Stimulated activated CD4-positive, alpha-beta T cell treated with anti-CD3 and anti-CD28 coated beads, Interleukin-1b, Interleukin-23, amount 100 ng/mL, for 1 hour (primary cell): ENCODE results near the gene SLC22A23.

Source experiments
- DNase-seq, 2 donors: peaks; one replicate each; pipeline ENCODE4 v3.0.0-alpha.2; 2020; ENCODE audit warnings: low read depth in 2 of 2

SLC22A23 gene

GRCh38 chr6:3473773-3474172 is 16.9 kb upstream of the SLC22A23 start:
- DNase-seq: no peak

GRCh38 chr6:3471711-3472110 is 14.9 kb upstream of the SLC22A23 start:
- DNase-seq: no peak

DNA sequence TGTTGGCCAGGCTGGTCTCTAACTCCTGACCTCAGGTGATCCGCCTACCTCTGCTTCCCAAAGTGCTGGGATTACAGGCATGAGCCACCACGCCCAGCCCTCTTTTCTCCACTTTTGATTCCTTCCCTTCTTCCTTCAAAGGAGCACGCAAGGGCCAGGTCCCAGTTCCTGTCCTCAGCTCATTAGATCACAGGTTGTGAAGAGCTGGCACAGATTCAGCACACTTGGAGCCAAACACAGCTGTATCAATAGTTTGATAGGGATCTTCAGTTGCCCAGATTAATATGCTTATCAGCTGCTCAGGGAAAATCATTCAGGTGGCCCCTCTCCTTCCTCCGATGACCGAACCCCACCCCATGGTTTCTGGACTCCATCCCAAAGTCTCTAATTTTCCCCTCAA is 14.4 kb upstream of the SLC22A23 start:
- no peak for DNase-seq

GRCh38 chr6:3468585-3468984 is 11.7 kb upstream of the SLC22A23 start:
- no peak for DNase-seq

DNA sequence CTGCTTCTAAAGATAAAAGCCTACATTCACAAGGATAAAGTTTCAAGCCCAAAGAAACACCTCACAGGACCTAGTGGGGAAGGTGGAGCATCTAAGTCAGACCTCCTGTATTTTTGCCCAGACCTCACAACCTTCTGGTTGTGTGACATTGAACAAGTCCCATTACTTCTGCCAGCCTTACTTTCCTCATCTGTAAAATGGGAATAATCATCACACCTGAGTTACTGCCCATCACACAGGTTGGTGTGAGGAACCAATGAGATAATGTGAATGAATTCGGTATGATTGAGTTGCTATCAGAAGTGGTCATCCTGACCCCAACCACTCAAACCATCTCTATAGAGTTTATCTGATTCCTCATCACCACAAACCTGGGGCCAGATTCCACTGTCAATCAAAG is 11.1 kb upstream of the SLC22A23 start:
- no peak for DNase-seq

DNA sequence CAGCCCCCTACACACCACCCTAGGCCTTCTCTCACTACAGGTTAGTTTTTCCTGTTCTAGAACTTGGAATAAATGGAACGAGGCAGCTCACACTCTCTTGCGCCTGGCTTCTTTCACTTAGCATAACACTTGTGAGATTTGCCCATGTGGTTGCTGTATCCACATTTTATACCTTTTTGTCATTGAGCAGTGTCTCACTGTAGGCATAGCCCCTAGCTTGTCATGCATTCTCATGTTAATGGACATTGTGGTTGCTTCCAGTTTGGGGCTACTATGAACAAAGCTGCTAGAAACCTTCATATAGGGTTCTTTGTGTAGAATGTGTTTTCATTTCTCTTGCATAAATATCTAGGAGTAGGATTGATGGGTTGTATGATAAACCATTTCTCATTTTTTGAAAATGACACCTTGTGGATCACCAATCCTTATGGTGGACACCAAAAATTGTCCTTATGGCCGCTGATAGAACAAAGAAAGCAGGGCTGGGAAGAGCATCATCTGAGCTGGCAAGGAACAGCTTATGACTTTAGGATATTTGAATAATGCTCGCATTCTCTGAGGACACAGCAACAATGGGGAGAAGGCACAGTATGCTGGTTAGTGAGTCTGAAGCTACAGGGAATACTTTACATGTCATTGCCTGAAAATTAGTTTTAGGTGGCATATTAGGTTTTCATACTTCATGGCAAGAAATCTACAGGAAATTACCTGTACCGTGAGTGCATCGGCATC is 9.8 kb upstream of the SLC22A23 start:
- no peak for DNase-seq

- DNase-seq: no peak
Observed at GRCh38 chr6:3460253-3460652, 3.4 kb upstream of the SLC22A23 start.

- DNase-seq: no peak
Observed at GRCh38 chr6:3458706-3459421, 2.0 kb upstream of the SLC22A23 start.

DNA sequence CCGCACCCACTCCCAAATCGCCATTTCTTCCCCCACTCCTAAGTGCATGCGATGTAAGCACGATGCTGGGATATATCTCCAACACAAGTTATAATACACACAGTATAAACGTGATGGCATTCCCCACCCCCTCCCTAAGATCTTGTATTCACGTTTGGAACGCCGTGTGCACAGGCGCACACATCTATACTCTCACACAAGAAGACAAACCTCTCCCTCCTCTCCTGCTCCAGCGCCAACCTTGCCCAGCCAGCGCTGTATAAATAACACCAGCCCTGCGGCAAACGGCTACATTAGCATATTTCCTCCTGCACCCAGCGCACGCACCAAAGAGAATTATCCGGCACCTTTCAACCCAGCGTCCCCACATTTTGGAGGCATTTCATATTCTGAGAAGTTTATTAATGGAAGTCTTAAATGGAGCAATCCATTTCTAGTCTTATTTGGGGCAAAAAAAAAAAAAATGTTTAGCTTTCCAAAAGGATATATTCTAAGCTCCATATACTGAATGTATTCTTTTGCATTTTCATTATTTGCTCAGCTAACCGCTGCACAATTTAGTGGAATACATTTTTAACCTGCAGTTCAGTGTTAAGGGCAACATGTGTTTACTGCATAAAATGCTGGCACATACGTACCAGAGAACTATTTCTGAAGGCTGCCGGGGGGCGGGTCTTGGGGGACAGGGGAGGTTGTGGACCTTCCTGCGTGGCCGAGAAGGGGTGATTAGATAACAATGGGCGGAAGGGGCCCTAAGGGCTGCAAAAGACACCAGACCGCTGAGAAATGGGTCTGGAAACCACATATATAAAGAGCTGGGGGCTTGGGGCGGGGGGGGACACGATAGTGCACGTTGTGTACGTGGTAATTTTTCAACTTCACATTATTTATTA is 1.1 kb upstream of the SLC22A23 start:
- no peak for DNase-seq

DNA sequence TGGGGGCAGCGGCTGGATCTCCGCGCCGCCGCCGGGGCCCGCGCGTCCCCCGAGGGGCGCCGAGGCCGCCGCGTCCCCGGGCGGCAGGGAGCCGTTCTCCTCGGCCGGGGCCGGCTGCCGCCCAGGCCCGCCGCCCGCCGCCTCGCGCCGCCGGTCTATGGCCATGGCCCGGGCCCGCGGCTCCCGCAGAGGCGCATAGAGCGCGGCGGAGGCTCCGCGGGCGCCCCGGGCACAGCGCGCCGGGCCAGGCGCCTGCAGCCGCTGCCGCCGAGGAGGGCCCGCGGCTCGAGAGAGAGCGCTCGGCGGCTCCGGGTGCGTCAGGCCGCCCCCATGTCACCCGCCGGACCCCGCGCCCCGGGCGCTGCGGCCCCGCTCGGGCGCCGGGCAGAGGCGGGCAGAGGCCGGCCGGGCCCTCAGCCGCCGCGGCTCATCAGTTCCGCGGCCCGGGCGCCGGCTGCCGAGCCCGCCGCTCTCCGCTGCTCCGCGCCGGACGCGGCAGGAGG is 404 bp downstream of the SLC22A23 start:
- DNase-seq: no peak

- no peak for DNase-seq
Observed at GRCh38 chr6:3455569-3456394, 1.1 kb downstream of the SLC22A23 start.

GRCh38 chr6:3455147-3455568 is 1.7 kb downstream of the SLC22A23 start:
- DNase-seq: no peak

- DNase-seq: no peak
Observed at GRCh38 chr6:3454273-3455010, 2.4 kb downstream of the SLC22A23 start.

DNA sequence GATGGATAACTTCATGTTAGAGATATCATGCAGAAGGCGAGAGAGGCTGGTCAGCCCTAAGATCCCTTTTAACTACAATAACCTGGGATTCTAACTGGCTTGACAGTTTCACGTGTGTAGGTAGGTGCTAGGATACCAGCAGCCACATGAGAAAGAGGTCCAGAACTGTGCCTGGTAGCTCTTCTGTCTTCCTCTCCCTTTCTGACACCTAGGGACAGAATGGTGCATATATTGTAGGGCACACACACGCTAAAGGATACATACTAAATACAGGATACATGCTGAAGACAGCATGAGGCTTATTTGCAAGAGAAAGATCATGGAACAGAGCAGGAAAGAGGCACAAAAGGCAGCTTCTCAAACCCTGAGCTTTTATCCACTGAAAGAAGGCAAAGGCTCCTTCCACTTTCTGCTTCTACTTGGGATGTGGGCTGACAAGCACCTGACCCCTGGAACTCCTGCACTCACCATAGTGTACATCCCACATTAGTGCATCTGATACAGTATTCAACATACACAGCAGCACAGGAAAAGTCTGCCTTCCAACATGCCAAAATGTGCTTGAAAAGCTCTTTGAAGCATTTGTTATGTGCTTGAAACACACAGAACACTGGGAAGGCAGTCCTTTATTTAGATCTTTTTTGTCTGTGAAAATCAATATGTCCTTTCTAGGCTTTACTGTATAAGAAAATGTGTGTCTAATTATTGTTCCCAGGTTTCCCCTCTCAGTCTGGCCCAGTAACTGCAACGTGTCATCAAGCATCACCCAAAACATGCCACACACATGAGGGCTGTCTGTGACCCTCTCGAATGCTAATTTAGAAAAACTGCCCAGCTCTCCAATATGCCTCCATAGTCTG is 3.2 kb downstream of the SLC22A23 start:
- DNase-seq: no peak

- DNase-seq: no peak
Observed at GRCh38 chr6:3451498-3451897, 5.4 kb downstream of the SLC22A23 start.

GRCh38 chr6:3450888-3451287 is 6.0 kb downstream of the SLC22A23 start:
- no peak for DNase-seq

DNA sequence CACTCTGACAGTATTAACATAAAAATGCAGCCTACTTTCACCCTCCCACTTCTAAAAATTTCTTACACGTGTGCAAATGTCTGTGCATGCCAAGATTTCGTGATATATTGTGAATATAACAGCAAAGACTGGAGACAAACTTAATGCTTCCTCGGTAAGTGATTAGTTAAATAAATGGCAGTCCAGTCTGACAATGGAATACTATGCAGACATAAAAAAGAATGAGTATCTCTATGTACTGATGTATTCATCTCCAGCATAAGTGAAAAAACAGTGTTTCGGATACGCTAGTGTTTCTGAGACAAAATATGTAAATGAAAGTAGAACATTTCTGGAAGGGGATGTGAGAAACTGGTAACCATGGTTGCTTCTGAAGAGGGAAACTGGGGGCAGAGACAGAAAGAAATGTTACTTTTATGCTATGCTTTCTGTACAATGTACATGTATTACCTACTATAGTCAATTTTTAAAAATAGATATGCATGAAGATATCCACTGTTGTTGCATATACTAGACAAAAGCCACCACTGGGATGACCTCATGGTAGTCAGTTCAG is 7.0 kb downstream of the SLC22A23 start:
- DNase-seq: no peak

- DNase-seq: no peak
Observed at GRCh38 chr6:3449321-3449720, 7.5 kb downstream of the SLC22A23 start.

DNA sequence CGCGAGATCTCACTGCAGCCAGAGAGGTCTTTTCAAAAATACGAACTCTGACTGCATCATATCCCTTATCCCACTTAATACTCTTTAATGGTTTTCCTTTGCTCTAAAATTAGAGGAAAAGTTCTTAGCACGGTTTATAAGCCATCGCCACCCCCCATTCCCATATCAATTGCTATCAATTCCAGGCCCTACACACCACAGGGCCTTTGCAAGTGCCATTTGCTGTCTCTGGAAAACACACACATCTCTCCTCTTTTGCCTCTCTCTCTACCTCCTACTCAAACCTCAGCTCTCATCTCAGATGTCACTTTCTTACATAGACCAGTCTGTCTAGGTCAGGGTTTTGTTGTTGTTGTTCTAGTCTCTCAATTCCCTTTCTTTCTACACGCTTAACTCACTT is 9.8 kb downstream of the SLC22A23 start:
- DNase-seq: no peak
